Activated naive CD4-positive, alpha-beta T cell treated with anti-CD3 and anti-CD28 coated beads for 36 hours (primary cell): ENCODE measurements around the gene EXOC4. TPM values are rescaled to one million over a fixed set of nuclear protein-coding genes. Genes with fewer than 3 reads are reported as not detected.

Experiments used
- CTCF ChIA-PET: fragments of 350-600 bp; sonication (Branson Sonifier 250); formaldehyde crosslinking; loops from one replicate; lab custom pipeline; 2021; ENCODE audit warnings: antibody characterized with exemption; lab: Charles Lee
- DNase-seq: peaks from one replicate; pipeline ENCODE4 v3.0.0-alpha.2; 2020
- H3K27ac Mint-ChIP-seq: one replicate; pipeline ENCODE4 v1.8.0; 2021; ENCODE audit warnings: mild to moderate bottlenecking, mixed read lengths
- H3K27me3 Mint-ChIP-seq: one replicate; pipeline ENCODE4 v1.8.0; 2021; ENCODE audit warnings: low read depth, mixed read lengths
- H3K36me3 Mint-ChIP-seq: one replicate; pipeline ENCODE4 v1.8.0; 2021; ENCODE audit warnings: low read depth, mixed read lengths
- H3K4me1 Mint-ChIP-seq: one replicate; pipeline ENCODE4 v1.8.0; 2021; ENCODE audit warnings: low read depth, mixed read lengths
- H3K4me3 Mint-ChIP-seq: one replicate; pipeline ENCODE4 v1.8.0; 2021; ENCODE audit warnings: mild to moderate bottlenecking, moderate library complexity, mixed read lengths
- H3K9me3 Mint-ChIP-seq: one replicate; pipeline ENCODE4 v1.8.0; 2021; ENCODE audit warnings: mixed read lengths
- intact Hi-C: fragments of 100-400 bp; cut with micrococcal nuclease; formaldehyde crosslinking; loops from one replicate; pipeline ENCODE4 v1.15.1; 2023
- total RNA-seq, 2 experiments: library from RNA; stranded (reverse); gene quantifications; one replicate each; pipeline ENCODE4 v1.2.3, GENCODE V29; 2021

Gene EXOC4
- total RNA-seq, 2 experiments from 2014 or later: 57.1 to 62.1 TPM

GRCh38 chr7:133940368-133940767 lies 687.5 kb downstream of the EXOC4 start:
- H3K27me3 Mint-ChIP-seq: no peaks in the 10 kb centered on the region
- no peak for DNase-seq
- CTCF ChIA-PET: no interaction called here
- no peaks in the 10 kb centered on the region for H3K9me3 Mint-ChIP-seq
- H3K36me3 Mint-ChIP-seq: peaks cover 31% of the 10 kb centered on the region
- no peaks in the 10 kb centered on the region for H3K4me1 Mint-ChIP-seq
- no peak overlapping the region for H3K4me3 Mint-ChIP-seq
- no peak overlapping the region for H3K27ac Mint-ChIP-seq
- intact Hi-C loops: no loop called here

GRCh38 chr7:133941496-133941895 lies 688.6 kb downstream of the EXOC4 start:
- H3K9me3 Mint-ChIP-seq: no peaks in the 10 kb centered on the region
- no peaks in the 10 kb centered on the region for H3K27me3 Mint-ChIP-seq
- H3K4me3 Mint-ChIP-seq: no peak overlapping the region
- intact Hi-C loops: no loop called here
- CTCF ChIA-PET: no interaction called here
- DNase-seq: no peak
- no peaks in the 10 kb centered on the region for H3K4me1 Mint-ChIP-seq
- H3K36me3 Mint-ChIP-seq: peaks cover 34% of the 10 kb centered on the region
- no peak overlapping the region for H3K27ac Mint-ChIP-seq

DNA sequence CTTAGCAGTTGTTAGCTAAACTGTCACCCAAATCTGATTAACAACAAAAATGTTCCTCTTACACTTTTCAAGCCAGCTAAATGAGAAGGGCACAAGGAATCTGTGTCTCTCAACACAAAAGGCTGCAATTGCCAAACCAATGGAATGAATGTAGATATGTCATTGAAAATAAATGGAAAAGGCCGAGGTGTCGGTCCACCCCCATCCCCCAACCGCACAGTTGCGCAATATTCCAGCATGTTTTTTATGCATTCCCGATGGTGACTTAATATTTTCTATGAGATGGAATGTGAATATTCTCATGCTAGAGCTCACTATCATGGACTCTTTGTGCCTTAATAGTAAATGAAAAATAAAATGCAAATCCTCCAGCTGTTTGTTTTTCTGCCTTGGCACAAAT lies 692.6 kb downstream of the EXOC4 start:
- no peaks in the 10 kb centered on the region for H3K9me3 Mint-ChIP-seq
- H3K4me1 Mint-ChIP-seq: no peaks in the 10 kb centered on the region
- no peak for DNase-seq
- CTCF ChIA-PET: no interaction called here
- intact Hi-C loops: no loop called here
- H3K27me3 Mint-ChIP-seq: no peaks in the 10 kb centered on the region
- peaks cover 27% of the 10 kb centered on the region for H3K36me3 Mint-ChIP-seq
- no peak overlapping the region for H3K4me3 Mint-ChIP-seq
- no peak overlapping the region for H3K27ac Mint-ChIP-seq

DNA sequence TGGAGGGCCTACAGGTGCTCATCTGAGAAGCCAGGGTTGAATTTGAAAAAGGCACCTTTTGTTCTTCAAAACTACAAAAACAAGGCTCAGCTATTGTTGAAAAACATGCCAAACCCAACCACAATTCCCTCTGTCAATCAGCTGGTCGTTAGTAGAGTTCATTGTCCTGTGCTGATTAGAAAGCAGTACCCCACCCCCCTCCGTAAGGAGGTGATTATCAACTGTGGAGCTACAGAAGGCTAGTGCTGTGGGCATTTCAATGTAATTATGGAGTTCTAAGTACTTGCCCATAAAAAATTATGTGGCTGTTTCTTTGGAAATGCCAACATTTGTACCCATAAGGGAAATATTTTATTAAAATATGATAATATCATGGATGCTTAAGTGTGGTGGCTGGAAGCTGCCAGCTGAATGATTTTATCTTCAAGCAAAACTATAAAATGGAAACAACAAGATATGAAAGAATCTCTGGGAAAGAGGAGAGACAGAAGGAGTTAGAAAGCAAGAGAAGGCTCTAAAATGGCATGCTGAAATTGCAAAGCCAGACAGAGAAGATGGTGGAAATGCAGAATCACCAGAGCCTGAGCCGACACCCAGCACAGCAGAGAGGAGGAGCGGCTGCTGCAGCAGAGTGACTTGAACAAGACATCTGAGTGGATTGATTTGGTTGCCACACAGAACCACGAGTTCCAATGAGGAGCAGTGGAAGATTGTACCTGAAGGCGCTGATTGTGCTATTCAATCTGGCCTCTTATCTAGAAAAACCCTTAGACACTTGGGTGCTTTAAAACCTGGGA lies 694.8 kb downstream of the EXOC4 start:
- H3K27me3 Mint-ChIP-seq: no peaks in the 10 kb centered on the region
- intact Hi-C loops: no loop called here
- CTCF ChIA-PET: no interaction called here
- H3K9me3 Mint-ChIP-seq: peaks cover 2% of the 10 kb centered on the region
- H3K27ac Mint-ChIP-seq: no peak overlapping the region
- peaks cover 36% of the 10 kb centered on the region for H3K36me3 Mint-ChIP-seq
- no peaks in the 10 kb centered on the region for H3K4me1 Mint-ChIP-seq
- no peak overlapping the region for H3K4me3 Mint-ChIP-seq
- no peak for DNase-seq

- CTCF ChIA-PET: no interaction called here
These were observed 695.7 kb downstream of the EXOC4 start for GRCh38 chr7:133948588-133948987.

DNA sequence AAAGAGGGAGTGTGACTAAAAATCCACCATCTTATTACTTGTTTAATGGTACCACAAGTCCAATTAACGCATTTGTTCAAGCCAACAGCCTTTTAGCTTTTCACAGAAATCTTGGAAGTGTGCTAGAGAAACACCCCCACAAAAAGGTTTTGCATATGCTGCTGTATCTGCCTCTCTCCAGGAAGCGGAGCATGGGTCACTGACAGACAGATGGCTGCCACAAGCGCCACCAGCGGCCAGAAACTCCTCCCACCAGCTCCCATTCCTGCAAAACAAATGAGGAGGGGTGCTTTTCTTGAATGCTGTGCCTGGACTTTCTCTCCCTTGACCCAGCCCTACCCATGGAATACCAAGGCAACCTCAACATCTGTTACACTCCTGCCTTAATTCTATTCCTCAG lies 698.0 kb downstream of the EXOC4 start:
- no peaks in the 10 kb centered on the region for H3K4me1 Mint-ChIP-seq
- peaks cover 40% of the 10 kb centered on the region for H3K36me3 Mint-ChIP-seq
- intact Hi-C loops: no loop called here
- H3K9me3 Mint-ChIP-seq: peaks cover 4% of the 10 kb centered on the region
- no peak for DNase-seq
- H3K27me3 Mint-ChIP-seq: no peaks in the 10 kb centered on the region
- CTCF ChIA-PET: interaction anchor here (0.6 kb wide), 1 partner anchor 148 kb away, joined by 5 read pairs; no protein-coding TSS in a partner anchor
- H3K27ac Mint-ChIP-seq: no peak overlapping the region
- no peak overlapping the region for H3K4me3 Mint-ChIP-seq

More at GRCh38 chr7:133948588-133948987, 695.7 kb downstream of the EXOC4 start:
- Mint-ChIP-seq H3K27me3 (no peaks in the 10 kb centered on the region), H3K36me3 (peaks cover 38% of the 10 kb centered on the region), H3K4me1 (no peaks in the 10 kb centered on the region), H3K4me3 (no peak overlapping the region), H3K27ac (no peak overlapping the region), H3K9me3 (peaks cover 2% of the 10 kb centered on the region)
- DNase-seq: no peak
- intact Hi-C loops: no loop called here

- CTCF ChIA-PET: no interaction called here
- Mint-ChIP-seq H3K4me1 (no peaks in the 10 kb centered on the region), H3K36me3 (peaks cover 28% of the 10 kb centered on the region), H3K4me3 (no peak overlapping the region), H3K9me3 (peaks cover 4% of the 10 kb centered on the region), H3K27ac (no peak overlapping the region), H3K27me3 (no peaks in the 10 kb centered on the region)
- DNase-seq: no peak
- intact Hi-C loops: no loop called here
These were observed 702.3 kb downstream of the EXOC4 start for GRCh38 chr7:133955208-133955607.

- no peaks in the 10 kb centered on the region for H3K27me3 Mint-ChIP-seq
- H3K27ac Mint-ChIP-seq: no peak overlapping the region
- peaks cover 2% of the 10 kb centered on the region for H3K9me3 Mint-ChIP-seq
- DNase-seq: no peak
- intact Hi-C loops: no loop called here
- peaks cover 31% of the 10 kb centered on the region for H3K36me3 Mint-ChIP-seq
- no peak overlapping the region for H3K4me3 Mint-ChIP-seq
- CTCF ChIA-PET: no interaction called here
- H3K4me1 Mint-ChIP-seq: no peaks in the 10 kb centered on the region
These were observed 705.0 kb downstream of the EXOC4 start for GRCh38 chr7:133957845-133958244.

GRCh38 chr7:133958822-133959221 lies 705.9 kb downstream of the EXOC4 start:
- intact Hi-C loops: no loop called here
- no peaks in the 10 kb centered on the region for H3K27me3 Mint-ChIP-seq
- H3K36me3 Mint-ChIP-seq: peaks cover 33% of the 10 kb centered on the region
- DNase-seq: no peak
- H3K4me1 Mint-ChIP-seq: no peaks in the 10 kb centered on the region
- peaks cover 6% of the 10 kb centered on the region for H3K9me3 Mint-ChIP-seq
- no peak overlapping the region for H3K4me3 Mint-ChIP-seq
- CTCF ChIA-PET: no interaction called here
- H3K27ac Mint-ChIP-seq: no peak overlapping the region

GRCh38 chr7:133959505-133959904 lies 706.6 kb downstream of the EXOC4 start:
- H3K4me3 Mint-ChIP-seq: no peak overlapping the region
- peaks cover 33% of the 10 kb centered on the region for H3K36me3 Mint-ChIP-seq
- CTCF ChIA-PET: no interaction called here
- no peaks in the 10 kb centered on the region for H3K4me1 Mint-ChIP-seq
- H3K27me3 Mint-ChIP-seq: no peaks in the 10 kb centered on the region
- no peak overlapping the region for H3K27ac Mint-ChIP-seq
- intact Hi-C loops: no loop called here
- H3K9me3 Mint-ChIP-seq: peaks cover 8% of the 10 kb centered on the region
- no peak for DNase-seq

GRCh38 chr7:133961724-133962123 lies 708.8 kb downstream of the EXOC4 start:
- H3K27me3 Mint-ChIP-seq: no peaks in the 10 kb centered on the region
- H3K27ac Mint-ChIP-seq: no peak overlapping the region
- H3K4me1 Mint-ChIP-seq: no peaks in the 10 kb centered on the region
- CTCF ChIA-PET: no interaction called here
- no peak for DNase-seq
- peaks cover 50% of the 10 kb centered on the region for H3K36me3 Mint-ChIP-seq
- peaks cover 22% of the 10 kb centered on the region for H3K9me3 Mint-ChIP-seq
- intact Hi-C loops: no loop called here
- no peak overlapping the region for H3K4me3 Mint-ChIP-seq

GRCh38 chr7:133962646-133963045 lies 709.8 kb downstream of the EXOC4 start:
- Mint-ChIP-seq H3K27me3 (no peaks in the 10 kb centered on the region), H3K36me3 (peaks cover 59% of the 10 kb centered on the region), H3K4me1 (no peaks in the 10 kb centered on the region), H3K9me3 (peaks cover 31% of the 10 kb centered on the region), H3K4me3 (no peak overlapping the region), H3K27ac (no peak overlapping the region)
- CTCF ChIA-PET: no interaction called here
- intact Hi-C loops: no loop called here
- no peak for DNase-seq

GRCh38 chr7:133963629-133964028 lies 710.8 kb downstream of the EXOC4 start:
- Mint-ChIP-seq H3K9me3 (peaks cover 31% of the 10 kb centered on the region), H3K27me3 (no peaks in the 10 kb centered on the region), H3K4me3 (no peak overlapping the region), H3K27ac (no peak overlapping the region), H3K36me3 (peaks cover 62% of the 10 kb centered on the region), H3K4me1 (no peaks in the 10 kb centered on the region)
- intact Hi-C loops: no loop called here
- DNase-seq: no peak
- CTCF ChIA-PET: no interaction called here
